GM21367 (cell line): Measurements from ENCODE around the gene NRP1.
"Not testable (repeated sequence)": the region's sequence is repeated elsewhere in the genome, so short reads cannot be mapped to it uniquely, and the experiment has no call there.

Experiments
- ATAC-seq: cut with Tn5 transposase; IDR thresholded peaks from one replicate; pipeline ENCODE4 v1.9.1; 2021; ENCODE audit not compliant: unreplicated experiment

NRP1 gene

DNA sequence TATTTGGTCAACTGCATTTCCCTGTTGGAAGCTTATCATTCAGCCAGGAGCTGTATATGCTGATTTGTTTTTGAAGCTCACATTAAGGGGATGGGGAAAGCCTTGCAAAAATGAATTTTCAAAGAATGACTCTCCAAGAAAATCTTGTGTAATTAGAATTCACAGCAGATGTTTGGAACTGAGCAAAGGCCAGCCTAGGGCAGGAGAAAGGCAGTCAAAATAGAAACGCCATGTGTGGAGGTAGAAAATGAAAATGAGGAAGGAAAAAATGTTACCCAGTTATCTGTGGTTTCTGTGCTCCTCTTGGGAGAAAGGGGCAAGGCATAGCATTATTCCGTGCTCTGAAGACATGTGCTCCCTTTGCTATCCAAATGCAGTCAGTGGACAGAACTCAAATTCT lies 93.5 kb downstream of the NRP1 start:
- no peak for ATAC-seq

DNA sequence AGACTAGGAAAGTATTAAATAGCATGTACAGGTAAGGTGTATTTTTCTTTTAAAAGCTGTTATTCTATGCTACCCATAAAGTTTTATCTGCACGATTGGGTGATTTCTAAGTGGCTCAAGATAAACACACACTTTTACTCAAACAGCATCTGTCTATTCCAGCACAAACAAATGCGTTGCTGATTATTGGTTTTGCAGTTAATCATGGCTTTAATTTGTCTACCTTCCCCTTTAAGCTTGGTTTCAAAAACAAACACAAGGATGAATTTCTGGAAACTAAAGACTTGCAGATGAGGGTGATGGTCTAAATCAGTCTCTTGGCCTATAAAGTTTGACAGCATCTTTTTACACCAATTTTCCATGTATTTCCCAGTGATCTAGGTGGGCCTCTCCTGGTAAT lies 94.2 kb downstream of the NRP1 start:
- ATAC-seq = no peak

DNA sequence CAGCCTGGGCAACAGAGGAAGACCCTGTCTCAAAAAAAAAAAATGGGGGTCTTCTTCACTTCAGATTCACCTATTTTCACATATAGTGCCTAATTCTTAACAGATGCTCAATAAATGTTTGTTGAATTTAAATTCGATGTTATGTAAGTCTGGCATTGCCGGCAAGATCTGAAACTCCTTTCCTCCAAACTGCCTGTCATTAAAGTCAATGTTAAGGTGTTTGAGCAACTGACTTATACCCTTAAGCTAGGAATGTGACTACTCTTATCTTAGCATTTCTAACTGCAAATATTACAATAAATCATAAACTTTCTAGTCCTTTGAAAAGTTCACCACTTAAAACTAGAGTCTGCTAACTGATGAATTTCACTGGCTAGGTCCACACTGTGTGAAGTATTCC lies 95.2 kb downstream of the NRP1 start:
- no peak for ATAC-seq

DNA sequence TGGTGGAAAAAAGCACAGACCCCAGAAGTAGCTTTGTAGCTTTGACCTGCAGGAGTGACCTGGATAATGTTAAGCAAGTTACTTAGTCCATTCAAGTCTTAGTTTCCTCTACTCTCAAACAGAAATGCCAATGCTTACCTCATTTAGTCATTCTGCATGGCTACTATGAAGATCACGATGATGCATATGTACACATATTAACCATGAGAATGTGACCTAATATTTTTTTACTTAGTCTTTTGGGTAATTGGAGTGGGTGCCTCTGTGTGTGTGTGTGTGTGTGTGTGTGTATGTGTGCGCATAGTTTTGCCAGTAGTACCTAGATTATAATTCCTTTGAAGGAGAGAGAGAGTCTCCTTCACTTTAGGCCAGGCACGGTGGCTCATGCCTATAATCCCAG lies 95.8 kb downstream of the NRP1 start:
- no peak for ATAC-seq

DNA sequence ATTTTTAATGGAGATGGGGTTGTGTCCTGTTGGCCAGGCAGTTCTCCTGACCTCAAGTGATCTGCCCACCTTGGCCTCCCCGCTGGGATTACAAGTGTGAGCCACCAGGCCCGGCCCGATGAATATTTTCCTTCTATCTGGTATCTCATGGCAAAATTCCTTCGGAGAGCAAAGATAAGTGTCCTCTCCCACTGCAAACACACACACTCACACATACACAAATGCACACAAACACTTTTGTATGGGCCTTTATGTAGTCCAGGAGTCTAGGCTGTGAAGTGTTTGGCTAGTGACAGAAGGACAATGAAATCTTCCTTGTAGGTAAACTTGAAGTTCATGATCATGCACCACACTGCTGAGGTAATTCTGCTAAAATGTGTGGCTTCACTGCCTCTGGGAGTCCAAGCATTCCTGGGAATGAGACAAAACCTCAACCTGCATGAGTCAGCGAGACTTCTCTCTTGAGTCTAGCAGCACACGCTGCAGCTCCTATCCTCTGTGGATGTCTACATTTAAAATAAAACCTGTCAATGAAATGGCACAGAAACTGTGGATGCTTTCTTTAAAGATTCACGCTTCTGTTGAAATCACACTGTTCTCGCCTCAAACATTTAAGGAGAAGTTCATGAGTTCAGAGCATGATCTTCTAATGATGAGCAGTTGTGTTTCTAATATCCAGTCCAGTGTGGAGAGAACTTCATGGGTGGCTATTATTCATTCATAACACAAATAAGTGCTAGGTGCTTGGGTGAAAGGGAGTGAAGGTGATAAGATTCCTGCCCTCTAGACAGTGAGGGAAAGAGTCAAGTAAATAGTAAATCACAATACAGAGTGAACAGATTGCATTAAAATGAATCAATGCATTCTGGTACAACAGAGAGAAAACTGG lies 96.5 kb downstream of the NRP1 start:
- ATAC-seq = no peak

DNA sequence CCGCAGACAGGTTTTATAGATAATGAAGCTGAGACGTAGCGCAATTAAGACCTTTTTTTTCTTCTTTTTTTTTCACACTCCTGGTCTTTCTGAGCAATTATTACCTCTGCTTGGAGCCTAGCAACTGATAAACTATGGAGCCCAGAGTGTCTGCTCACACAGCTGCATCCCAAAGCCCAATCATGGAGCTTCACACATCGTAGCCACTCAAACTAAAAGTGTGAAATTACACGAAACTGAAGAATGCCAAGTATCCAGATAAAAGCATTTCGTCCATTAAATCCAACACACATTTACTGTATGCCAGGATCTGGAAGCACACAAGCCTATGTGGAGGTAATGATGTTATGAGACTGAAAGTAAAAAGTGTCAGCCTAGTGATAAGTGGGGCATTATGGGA lies 97.6 kb downstream of the NRP1 start:
- no peak for ATAC-seq

DNA sequence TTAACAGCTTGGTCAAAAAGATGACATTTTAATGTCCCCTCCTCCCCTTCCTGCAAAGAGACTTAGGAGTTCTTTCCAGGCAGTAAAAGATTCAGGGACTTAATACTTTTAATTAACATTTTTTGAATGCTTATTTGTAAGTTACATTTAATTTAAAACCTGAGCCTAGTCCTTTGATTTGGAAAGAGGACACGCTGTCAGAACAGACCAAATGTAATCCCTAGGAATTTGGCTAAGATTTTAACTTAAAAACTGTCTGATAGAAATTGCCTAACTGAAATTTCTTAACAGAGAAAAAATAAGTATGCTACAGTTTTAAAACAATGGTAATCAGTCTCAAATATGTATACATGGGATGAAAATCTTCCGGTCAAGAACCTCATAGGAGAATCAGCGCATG lies 98.5 kb downstream of the NRP1 start:
- no peak for ATAC-seq

DNA sequence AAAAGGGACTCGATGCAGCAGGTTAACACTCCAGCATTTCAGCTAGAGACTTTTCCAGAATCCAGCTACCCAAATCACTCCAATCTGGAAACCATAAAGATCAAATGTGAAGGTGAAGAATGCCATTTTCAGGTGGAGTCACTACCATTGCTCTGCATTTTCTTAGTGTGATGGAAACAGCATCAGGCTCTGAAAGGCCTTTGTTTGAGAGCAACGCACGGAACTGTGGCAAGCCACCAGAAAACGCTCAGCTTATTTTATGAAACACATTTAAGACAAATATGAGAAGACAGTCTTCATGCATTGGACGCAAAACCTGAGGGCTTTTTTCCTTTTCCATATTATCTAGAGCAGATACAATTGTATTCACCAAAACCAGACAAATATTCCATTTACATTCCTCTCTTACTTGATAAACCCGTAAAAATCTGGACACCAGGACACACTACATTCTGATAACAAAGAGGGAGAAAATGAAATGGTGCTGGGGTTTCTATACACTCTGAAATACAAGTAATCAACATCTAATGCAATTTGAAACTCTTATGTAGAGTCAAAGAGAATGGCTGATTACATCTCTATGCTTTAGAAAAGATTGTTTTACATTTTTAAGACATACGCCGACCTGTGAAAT lies 99.1 kb downstream of the NRP1 start:
- ATAC-seq = no peak

DNA sequence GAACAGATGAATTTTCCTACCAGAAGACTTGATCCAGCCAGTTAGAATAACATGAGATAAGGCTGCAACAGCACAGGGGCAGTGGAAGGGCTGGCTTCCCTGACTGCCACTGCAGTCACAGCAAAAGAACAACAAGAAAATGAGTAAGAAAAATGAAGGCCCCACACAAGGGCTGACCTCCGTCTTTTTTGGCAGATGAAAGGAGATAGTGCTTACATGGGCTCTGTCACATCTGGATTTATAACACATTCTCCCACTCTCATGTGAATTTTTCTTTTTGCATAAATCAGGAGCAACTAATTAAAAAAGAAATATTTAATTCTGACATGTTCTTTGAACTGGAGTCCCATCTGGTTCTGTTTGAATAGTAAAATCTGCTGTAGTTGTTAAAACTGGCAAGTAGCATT lies 99.6 kb downstream of the NRP1 start:
- no peak for ATAC-seq

DNA sequence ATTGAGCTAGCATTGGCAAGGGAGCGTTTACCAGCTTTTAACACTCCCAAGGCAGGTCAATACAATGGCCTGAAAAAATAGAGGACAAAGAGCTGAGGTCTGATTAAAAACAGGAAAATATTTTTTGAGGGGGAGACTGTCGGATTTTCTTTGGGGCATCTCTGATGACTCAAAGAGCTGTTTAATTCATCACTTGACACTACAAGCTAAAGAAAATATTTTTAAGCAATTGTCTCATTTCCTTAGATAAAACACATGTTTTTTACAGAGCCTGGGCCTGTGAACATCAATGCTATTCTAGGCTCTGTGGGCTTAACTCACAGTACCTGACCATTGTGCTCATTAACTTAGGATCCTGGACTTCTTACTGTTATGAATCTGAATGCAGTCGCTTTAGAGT lies 100.8 kb downstream of the NRP1 start:
- no peak for ATAC-seq

DNA sequence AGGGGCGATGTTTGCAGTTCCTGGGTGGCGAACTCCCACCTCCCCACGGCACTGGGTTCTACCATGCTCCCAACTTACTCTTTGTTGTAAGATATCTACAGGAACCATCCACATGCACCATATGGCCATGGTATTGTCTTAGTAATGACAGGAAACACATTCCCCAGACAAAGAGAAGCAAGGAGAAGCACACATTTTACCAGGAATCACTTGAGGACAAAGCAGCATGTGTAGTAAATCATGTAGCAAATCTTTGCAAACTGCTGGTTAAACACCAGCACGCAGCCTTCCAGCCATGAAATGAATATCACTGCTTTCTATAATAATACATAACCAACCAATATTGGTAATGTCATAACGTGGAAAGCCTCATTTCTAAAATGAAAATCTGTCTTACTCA lies 101.2 kb downstream of the NRP1 start:
- ATAC-seq = no peak

DNA sequence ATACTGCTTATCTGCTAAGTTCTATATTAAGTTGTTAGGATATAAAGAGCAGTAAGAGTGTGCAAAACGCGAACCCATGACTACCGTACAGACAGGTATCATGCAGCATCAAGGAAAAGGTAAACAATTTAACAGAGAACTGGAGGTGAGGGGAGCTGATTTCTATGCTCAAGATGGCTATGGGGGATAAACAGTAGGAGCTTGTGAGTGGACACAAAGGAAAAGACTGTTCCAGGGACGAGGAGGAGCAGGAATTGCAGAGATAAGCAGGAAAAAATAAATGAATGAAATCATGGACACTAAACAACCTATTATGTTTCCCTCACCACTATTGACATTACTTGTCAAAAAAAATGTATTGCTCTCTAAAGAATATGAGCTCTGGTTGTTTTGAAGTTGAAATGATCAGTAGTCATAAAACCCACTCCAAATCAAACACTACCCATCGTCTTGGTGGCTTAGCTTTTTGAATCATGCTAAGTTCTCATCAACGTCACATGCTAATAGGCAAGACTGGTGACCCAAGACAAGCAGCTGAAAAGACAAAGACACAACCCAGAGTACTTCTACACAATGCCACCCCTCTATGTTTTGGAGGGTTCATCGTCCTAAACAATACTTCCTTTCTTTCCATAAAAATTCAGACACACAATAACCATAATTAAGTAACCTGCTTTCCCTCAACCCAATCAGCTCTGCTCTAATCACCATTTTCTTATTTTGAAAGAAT lies 102.7 kb downstream of the NRP1 start:
- no peak for ATAC-seq

DNA sequence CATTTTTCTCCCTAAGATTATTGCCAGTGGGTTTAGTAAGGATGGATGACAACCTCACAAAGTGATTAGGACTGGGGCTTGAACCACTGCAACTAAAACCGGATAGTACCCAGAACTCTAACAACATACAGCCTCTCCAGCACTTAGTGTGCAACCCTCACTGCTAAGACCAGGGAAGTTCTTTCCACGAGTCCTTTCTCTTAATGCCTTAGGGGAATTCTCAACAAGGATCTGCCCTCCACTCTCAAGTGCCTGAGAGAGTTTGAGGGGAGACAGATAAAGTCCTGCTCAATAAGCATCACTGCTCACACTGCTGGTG lies 104.6 kb downstream of the NRP1 start:
- no peak for ATAC-seq

DNA sequence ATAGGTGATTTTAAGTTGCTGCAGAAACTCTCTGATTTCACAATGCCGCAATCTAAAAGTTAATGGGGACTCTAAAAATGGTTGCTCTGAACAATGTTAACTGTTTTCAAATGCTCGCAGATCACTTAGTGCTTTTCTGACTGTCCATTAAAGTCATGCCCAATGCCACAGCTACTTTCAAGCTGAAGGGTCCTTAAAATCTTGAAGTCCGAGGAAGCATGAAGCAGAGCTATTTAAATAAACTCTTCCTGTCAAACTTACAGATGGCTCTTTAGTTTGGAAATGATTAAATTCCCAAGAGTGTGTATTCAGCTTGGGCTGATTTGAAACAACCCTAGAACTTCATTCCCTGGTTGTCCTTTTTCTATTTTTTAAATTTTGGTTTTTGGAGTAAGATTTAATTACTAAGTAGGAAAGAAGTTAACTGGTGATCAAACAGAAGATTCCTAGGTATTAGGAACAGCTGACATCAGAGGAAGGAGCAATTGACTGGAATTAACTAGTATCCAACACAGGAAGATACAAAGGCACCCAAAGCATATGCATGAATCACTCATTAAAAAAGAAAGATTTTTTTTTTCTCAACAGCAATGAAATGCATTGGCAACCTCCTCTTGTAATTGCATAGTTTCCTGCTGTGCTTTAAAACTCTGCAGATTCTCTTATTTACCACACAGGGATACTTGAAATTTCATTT lies 105.1 kb downstream of the NRP1 start:
- no peak for ATAC-seq

DNA sequence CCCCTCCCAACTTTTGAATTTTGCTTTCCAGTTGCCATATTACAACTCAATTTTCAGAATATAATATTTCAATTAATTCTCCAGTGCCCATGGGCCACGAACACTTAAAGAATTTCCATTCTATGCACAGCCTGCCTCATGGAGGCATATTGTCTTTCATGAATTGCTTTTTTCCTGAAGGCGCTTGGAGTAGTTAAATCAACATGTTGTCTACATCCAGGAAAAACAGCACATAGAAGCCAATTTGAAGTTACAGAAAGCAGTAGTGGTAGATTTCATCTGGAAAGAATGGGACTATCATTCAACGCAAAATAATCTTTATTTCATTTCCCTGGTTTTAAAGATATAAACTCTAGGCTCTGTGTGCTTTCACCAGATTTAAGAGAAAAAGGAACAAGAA lies 106.0 kb downstream of the NRP1 start:
- no peak for ATAC-seq

DNA sequence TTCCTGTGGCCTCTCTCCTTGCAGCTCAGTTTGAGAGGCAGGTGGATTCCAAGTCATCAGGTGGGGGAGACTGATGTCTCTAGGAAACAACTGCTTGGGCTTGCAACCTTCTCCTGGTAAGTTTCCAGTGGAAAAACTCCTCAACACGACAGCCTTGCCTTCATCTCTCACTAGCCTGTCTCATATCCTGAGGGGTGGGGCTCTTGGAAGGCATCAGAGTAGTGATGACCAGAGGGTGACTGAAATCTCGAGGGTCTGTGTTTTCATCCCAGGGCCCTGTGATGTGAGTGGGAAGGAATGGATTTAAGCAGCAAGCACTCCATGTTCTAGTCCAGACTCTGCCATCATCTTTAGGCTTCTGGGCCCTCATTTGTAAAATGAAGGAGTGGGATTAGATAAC lies 107.0 kb downstream of the NRP1 start:
- ATAC-seq = no peak

DNA sequence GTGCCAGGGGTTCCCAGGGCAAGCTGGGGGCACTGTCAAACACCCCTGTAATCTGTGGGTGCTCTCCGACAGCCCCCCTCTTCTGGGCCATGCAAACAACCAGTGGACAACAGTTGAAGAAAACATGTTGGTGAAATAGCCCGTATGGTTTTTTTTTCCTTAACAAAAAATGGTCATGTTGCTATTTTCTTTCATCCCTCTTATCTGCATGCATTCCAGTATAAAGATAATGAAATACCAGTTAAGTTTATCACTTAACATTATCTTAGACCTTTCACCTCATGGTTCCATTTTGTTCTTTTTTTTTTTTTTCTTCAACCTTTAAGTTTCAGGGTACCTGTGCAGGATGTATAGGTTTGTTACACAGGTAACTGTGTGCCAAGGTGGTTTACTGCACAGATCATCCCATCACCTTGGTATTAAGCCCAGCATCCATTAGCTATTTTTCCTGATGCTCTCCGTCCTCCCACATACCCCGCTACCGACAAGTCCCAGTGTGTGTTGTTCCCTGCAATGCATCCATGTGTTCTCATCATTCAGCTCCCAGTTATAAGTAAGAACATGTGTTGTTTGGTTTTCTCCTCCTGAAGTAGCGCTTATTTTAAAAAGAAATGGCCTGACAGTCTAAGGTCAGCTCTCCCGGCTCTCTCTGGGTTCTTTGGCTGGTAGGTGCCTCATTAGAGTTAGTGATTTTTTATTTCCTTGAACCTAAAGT lies 110.1 kb downstream of the NRP1 start:
- ATAC-seq = no peak

DNA sequence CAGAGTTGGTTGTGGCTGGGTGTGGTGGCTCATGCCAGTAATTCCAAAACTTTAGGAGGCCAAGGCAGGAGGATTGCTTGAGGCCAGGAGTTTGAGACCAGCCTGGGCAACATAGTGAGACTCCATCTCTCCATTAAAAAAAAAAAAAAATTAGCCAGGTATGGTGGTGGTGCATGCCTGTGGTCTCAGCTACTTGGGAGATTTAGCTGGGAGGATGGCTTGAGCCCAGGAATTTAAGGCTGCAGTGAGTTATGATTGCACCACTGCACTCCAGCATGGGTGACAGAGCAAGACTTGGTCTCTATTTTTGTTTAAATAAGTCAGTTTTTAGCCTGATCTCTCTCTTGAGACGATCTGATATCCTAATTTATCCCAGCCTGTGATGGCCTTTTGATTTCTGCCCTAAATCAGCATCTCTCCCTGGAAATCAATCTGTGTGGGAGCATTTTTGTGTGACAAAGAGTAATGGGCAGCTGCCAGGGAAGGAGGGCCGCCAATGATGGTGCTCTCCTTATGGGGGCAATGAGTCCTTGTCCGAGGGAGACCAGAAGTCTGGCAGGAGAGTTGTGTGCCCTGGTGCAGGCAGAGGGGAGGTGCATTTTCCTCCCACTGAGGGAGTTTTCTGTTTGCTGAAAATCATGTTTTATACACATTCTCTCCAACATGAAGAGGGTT lies 111.0 kb downstream of the NRP1 start:
- no peak for ATAC-seq

DNA sequence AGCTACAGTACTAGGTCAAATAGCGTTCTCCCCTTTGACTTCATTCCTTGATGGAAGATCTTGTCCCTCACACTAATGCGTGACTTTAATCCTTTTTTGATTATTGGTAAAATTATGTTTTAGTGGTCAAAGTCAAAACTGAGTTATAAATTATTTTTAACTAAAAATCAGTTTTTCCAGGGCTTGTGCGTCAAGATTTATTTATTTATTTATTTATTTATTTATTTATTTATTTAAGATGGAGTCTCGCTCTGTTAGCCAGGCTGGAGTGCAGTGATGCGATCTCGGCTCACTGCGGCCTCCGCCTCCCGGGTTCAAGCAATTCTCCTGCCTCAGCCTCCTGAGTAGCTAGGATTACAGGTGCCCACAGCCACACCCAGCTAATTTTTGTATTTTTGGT lies 112.2 kb downstream of the NRP1 start:
- not testable (repeated sequence) for ATAC-seq

DNA sequence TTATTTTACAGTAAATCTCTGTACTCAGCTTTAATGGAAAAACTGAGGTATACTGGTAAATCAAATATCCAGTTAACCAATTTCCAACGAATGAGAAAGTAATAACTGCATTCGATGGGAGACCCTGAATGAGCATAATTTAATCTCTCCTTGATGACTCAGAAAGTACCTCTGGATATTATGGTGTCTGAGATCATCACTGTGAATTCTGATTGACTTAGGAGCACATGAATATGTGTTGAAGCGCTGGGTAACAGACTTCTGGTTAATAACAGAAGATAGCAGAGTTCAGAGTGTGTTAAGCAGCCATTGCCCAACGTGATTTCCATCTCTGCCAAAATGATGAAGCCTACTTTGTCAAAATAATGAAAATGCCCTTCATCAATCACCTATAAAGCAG lies 116.6 kb downstream of the NRP1 start:
- no peak for ATAC-seq
